Gastrocnemius medialis (tissue), 4 donors: Measurements from ENCODE around the gene CLHC1. TPM values are rescaled to one million over a fixed set of nuclear protein-coding genes. Genes with fewer than 3 reads are reported as not detected.

Experiments
- ATAC-seq, 2 donors: fragments of 150-250 bp; one replicate each; pipeline ENCODE4 v1.9.1; 2016
- DNase-seq, 2 donors: peaks; one replicate each; pipeline ENCODE4 v3.0.0-alpha.2; 2019
- H3K27ac ChIP-seq, 4 donors: fragments of 200-600 bp; sonication (generic); 1 replicate in 1 of 4; 2 replicates in 3 of 4; pipeline ENCODE4 v1.5.1; 2016 to 2018; ENCODE audit warnings: mild to moderate bottlenecking in 2 of 4, moderate library complexity in 1 of 4
- H3K27me3 ChIP-seq, 3 donors: fragments of 200-600 bp; sonication (generic) in 2 of 3; 1 replicate in 1 of 3; 2 replicates in 2 of 3; pipeline versions ENCODE4 v1.5.1 to v1.6.0; 2016 to 2019; ENCODE audit warnings: mild to moderate bottlenecking in 1 of 3, moderate library complexity in 1 of 3
- H3K36me3 ChIP-seq, 2 donors: fragments of 200-600 bp; sonication (generic) in 1 of 2; one replicate each; pipeline ENCODE4 v1.5.1; 2017 to 2018
- H3K4me1 ChIP-seq, 2 donors: fragments of 200-600 bp; sonication (generic) in 1 of 2; one replicate each; pipeline ENCODE4 v1.5.1; 2016 to 2017; ENCODE audit warnings: mild to moderate bottlenecking in 2 of 2
- H3K4me3 ChIP-seq, 4 donors: fragments of 200-600 bp; sonication (generic) in 3 of 4; 1 replicate in 1 of 4; 2 replicates in 3 of 4; pipeline ENCODE4 v1.5.1; 2016 to 2019; ENCODE audit warnings: mild to moderate bottlenecking in 2 of 4
- H3K9me3 ChIP-seq, 3 donors: fragments of 200-600 bp; sonication (generic) in 2 of 3; 1 replicate in 1 of 3; 2 replicates in 2 of 3; pipeline ENCODE4 v1.5.1; 2016 to 2019
- CTCF ChIP-seq, 5 experiments: fragments of 450-650 bp in 3 of 5; fragments of 200-600 bp in 2 of 5; sonication (generic) in 2 of 5; IDR thresholded peaks in 4 of 5; conservative IDR thresholded peaks in 1 of 5; 1 replicate in 4 of 5; 2 replicates in 1 of 5; pipeline ENCODE4 v1.5.1; 2016 to 2019; ENCODE audit warnings: antibody characterized with exemption in 5 of 5, mild to moderate bottlenecking in 3 of 5, moderate library complexity in 3 of 5
- POLR2A ChIP-seq, 2 donors: fragments of 450-650 bp; IDR thresholded peaks; one replicate each; pipeline ENCODE4 v1.6.1; 2017; ENCODE audit warnings: antibody characterized with exemption in 2 of 2, mild to moderate bottlenecking in 2 of 2, moderate library complexity in 2 of 2
- in situ Hi-C, 4 donors: fragments of 200-750 bp; cut with MboI; loops; one replicate each; pipeline versions ENCODE4 v1.15.0 to v1.8.0; 2017; ENCODE audit warnings: low sequenced_read_pairs in 4 of 4
- intact Hi-C: fragments of 100-400 bp; cut with DNase I; formaldehyde crosslinking; loops from one replicate; pipeline ENCODE4 v1.15.1; 2023; ENCODE audit warnings: low total_unique reads
- total RNA-seq, 4 donors: library from RNA; depleted of rRNA; stranded (reverse); fragments of >200 nt; gene quantifications; one replicate each; pipeline versions ENCODE4 v1.1.0 to v1.2.3, GENCODE V29; 2016

The CLHC1 gene
- total RNA-seq, 4 donors from 2014 or later = 0.46 to 4.9 (median 0.85) TPM; not detected in 1

GRCh38 chr2:55164534-55165480 lies 67.3 kb downstream of the CLHC1 start:
- Histone ChIP-seq H3K9me3 (no peaks in the 10 kb centered on the region), H3K27ac (no peak overlapping the region), H3K27me3 (no peaks in the 10 kb centered on the region), H3K4me1 (peaks cover 0 to 12% of the 10 kb centered on the region in 2 donors), H3K4me3 (no peak overlapping the region), H3K36me3 (no peaks in the 10 kb centered on the region)
- in situ Hi-C loops = loop anchor here in 3 of 4 donors (5.0 to 25.0 kb wide), 4 partner anchors 120 to 278 kb away; no protein-coding TSS in a partner anchor
- intact Hi-C loops = no loop called here
- TF ChIP-seq CTCF (IDR thresholded peaks at IDR 0.05 in 4 of 5, conservative IDR thresholded peaks at IDR 0.05 in 1 of 5) = no peak
- TF ChIP-seq POLR2A (IDR thresholded peaks at IDR 0.05) = no peak
- DNase-seq (no peak), ATAC-seq (no peak)

GRCh38 chr2:55163941-55164390 lies 68.1 kb downstream of the CLHC1 start:
- DNase-seq (no peak), ATAC-seq (no peak)
- Histone ChIP-seq H3K27me3 (no peaks in the 10 kb centered on the region), H3K4me1 (peaks cover 3 to 21% of the 10 kb centered on the region in 2 donors), H3K4me3 (no peak overlapping the region), H3K9me3 (no peaks in the 10 kb centered on the region), H3K27ac (no peak overlapping the region), H3K36me3 (no peaks in the 10 kb centered on the region)
- intact Hi-C loops (no loop called here), in situ Hi-C loops (loop anchor here in 2 of 4 donors (10.0 to 25.0 kb wide), 3 partner anchors 119 to 277 kb away; no protein-coding TSS in a partner anchor)
- TF ChIP-seq CTCF (IDR thresholded peaks at IDR 0.05 in 4 of 5, conservative IDR thresholded peaks at IDR 0.05 in 1 of 5) = no peak

- in situ Hi-C loops = loop anchor here in 2 of 4 donors (10.0 to 25.0 kb wide), 3 partner anchors 118 to 276 kb away; no protein-coding TSS in a partner anchor
- peaks cover 7 to 22% of the 10 kb centered on the region in 2 donors for H3K4me1 ChIP-seq
- H3K36me3 ChIP-seq = no peaks in the 10 kb centered on the region
- no peaks in the 10 kb centered on the region for H3K27me3 ChIP-seq
- intact Hi-C loops = no loop called here
- TF ChIP-seq CTCF (IDR thresholded peaks at IDR 0.05 in 4 of 5, conservative IDR thresholded peaks at IDR 0.05 in 1 of 5) (no peak), POLR2A (IDR thresholded peaks at IDR 0.05) (no peak)
- DNase-seq (no peak), ATAC-seq (no peak)
- no peak overlapping the region for H3K4me3 ChIP-seq
- H3K27ac ChIP-seq = no peak overlapping the region
- no peaks in the 10 kb centered on the region for H3K9me3 ChIP-seq
Observed at GRCh38 chr2:55163274-55163721, 68.8 kb downstream of the CLHC1 start.

- TF ChIP-seq POLR2A (IDR thresholded peaks at IDR 0.05) (no peak), CTCF (IDR thresholded peaks at IDR 0.05 in 4 of 5, conservative IDR thresholded peaks at IDR 0.05 in 1 of 5) (no peak)
- no peak for ATAC-seq
- Histone ChIP-seq H3K27ac (no peak overlapping the region), H3K9me3 (no peaks in the 10 kb centered on the region), H3K4me1 (peaks cover 10 to 28% of the 10 kb centered on the region in 2 donors), H3K4me3 (no peak overlapping the region), H3K27me3 (no peaks in the 10 kb centered on the region), H3K36me3 (no peaks in the 10 kb centered on the region)
- intact Hi-C loops (no loop called here), in situ Hi-C loops (loop anchor here in 2 of 4 donors (10.0 to 25.0 kb wide), 3 partner anchors 118 to 275 kb away; no protein-coding TSS in a partner anchor)
- DNase-seq = no peak
Observed at GRCh38 chr2:55162284-55163006, 69.6 kb downstream of the CLHC1 start.
